ENCODE measurements around the gene DDX1.

Gene DDX1

DNA sequence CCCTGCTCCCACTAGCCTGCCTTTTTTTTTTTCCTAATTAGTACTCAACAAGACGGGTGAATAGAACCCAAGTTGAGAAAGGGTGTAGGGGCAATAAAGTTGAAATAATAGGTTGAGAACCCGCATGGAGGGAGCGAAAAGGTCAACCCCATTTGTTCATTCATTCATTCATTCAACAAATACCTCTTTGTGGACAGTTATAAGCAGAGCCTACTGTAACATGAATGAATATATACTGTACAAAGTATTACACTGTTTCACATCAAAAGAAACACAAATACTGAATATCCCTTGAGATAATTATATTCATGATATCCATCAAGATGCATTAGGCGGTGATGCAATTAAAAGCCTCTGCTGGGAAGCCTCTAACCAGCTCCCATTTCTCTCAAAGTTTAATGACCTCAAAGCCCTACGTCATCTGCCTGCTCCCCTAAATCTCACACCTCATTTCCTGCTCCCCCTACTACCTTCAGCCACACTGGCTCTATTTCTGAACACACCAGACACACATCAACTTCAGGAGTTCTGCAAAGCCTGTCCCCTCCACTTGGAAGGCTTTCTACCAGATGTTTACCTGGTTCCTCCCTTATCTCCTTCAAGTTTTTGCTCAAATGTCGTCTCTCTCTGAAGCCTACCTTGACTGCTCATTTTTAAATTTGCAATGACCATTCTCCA is 29.2 kb upstream of the DDX1 start:
- in situ Hi-C loops (cut with HindIII; ENCODE audit: low sequenced_read_pairs) = no loop called here

DNA sequence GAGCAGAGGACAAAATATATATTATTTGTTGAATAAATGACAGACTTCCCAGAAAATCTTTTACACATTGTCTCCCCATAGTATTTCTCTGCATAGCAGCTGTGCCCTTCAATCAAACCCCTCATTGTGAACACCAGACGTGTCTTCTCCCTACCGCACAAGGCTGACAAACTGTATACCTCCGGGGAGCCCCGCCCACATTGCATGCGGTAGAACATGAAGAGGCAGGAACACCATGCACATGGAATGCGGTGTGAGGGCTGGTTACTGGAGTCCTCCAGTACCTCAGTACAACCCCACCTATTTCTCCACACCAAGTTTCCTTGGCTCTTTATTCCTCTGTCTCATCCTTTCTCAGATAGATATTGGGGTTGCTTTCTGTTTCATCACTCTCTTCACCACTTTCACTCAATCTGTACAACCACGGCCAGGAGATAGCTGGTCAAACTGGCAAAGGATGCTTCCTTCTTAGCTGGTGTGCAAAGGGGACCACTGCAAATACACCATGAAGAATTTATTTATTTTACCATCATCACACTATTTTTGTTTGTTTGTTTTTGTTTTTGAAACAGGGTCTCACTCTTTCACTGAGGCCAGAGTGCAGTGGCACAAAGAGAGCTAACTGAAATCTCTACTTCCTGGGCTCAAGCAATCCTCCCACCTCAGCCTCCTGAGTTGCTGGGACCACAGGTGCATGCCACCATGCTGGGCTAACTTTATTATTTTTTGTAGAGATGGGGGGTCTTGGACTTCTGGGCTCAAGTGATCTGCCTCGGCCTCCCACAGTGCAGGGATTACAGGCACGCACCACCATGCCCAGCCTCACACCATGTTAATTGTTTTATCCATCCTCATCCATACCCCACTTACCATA is 28.2 kb upstream of the DDX1 start:
- in situ Hi-C loops (cut with HindIII; ENCODE audit: low sequenced_read_pairs) = no loop called here

- in situ Hi-C loops (cut with HindIII; ENCODE audit: low sequenced_read_pairs) = no loop called here
Observed at GRCh38 chr2:15565392-15565791, 26.3 kb upstream of the DDX1 start.

DNA sequence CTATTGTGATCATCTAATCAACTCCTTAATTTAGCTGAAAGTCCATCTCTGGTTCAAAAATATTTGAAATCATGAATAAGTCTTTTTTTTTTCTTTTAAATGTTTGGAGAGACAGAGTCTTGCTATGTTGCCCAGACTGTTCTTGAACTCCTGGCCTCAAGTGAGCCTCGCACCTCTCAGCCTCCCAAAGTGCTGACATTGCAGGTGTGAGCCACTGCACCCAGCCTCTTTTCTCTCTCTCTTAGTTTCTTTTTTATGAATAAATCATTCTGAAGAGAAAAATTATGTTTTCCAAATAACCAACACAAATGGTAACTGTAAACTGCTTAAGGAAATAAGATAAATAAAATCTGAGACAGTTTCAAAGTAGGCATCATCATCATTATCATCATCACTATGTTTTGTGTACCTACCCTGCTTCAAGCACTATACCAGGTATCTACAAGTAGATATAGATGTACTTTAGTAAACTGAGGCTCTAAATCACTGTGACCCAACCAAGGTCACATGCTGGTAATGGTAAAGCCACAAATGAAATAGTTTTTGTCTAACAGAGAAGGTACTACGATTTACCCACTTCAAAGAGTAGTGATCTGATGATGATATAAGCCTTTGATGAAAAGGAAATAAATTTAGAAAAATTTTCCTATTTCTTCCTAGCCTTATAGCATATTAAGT is 25.5 kb upstream of the DDX1 start:
- in situ Hi-C loops (cut with HindIII; ENCODE audit: low sequenced_read_pairs) = no loop called here

DNA sequence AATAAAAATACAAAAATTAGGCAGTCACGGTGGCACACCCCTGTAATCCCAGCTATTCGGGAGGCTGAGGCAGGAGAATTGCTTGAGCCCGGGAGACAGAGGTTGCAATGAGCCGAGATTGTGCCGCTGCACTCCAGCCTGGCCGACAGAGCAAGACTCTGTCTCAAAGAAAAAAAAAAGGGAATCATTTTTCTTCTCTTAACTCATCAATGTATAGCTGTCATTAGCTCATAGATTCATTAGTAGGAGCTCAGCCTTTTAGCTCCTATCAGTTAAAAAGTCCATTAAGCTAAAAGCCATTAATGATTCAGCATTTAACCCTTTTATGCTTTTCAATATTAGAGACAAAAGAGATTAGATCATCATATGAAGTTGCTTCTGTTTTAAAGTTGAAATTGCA is 24.8 kb upstream of the DDX1 start:
- in situ Hi-C loops (cut with HindIII; ENCODE audit: low sequenced_read_pairs) = no loop called here

DNA sequence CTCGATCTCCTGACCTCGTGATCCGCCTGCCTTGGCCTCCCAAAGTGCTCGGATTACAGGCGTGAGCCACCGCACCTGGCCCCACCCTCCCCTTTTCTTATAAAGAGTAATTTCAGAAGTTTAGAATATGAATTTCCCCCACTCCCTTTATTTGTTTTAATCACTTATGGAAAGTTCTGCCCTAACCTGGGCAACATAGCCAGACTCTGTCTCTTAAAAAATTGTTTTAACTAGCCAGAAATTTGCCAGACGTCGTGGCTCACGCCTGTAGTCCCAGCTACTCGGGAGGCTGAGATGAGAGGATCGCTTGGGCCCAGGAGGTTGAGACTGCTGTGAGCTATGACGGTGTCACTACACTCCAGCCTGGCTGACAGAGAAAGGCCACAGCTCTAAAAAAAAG is 22.8 kb upstream of the DDX1 start:
- in situ Hi-C loops (cut with HindIII; ENCODE audit: low sequenced_read_pairs) = no loop called here

- in situ Hi-C loops (cut with HindIII; ENCODE audit: low sequenced_read_pairs) = no loop called here
Observed at GRCh38 chr2:15570104-15570503, 21.6 kb upstream of the DDX1 start.

- in situ Hi-C loops (cut with HindIII; ENCODE audit: low sequenced_read_pairs) = no loop called here
Observed at GRCh38 chr2:15571729-15572128, 19.9 kb upstream of the DDX1 start.

- in situ Hi-C loops (cut with HindIII; ENCODE audit: low sequenced_read_pairs) = no loop called here
Observed at GRCh38 chr2:15577071-15577735, 14.5 kb upstream of the DDX1 start.

- in situ Hi-C loops (cut with HindIII; ENCODE audit: low sequenced_read_pairs) = no loop called here
Observed at GRCh38 chr2:15579641-15580040, 12.0 kb upstream of the DDX1 start.

DNA sequence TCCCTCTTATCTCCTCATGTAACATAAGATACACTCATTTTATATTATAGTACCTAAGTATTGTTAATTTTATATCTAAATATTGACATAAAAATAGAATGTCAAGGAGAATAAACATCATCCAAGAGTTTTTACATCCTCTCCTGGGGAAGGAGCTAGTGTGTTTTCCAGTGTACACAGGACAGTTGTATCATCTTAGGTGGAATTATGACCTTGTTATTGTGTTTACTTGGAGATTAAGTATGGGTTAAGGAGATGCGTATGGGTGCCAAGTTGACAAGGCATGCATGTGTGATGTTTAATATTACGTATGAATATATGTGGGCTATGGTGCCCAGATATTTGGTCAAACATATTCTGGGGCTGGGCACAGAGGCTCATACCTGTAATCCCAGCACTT is 11.2 kb upstream of the DDX1 start:
- in situ Hi-C loops (cut with HindIII; ENCODE audit: low sequenced_read_pairs) = no loop called here

GRCh38 chr2:15582710-15583357 is 8.8 kb upstream of the DDX1 start:
- in situ Hi-C loops (cut with HindIII; ENCODE audit: low sequenced_read_pairs) = no loop called here

DNA sequence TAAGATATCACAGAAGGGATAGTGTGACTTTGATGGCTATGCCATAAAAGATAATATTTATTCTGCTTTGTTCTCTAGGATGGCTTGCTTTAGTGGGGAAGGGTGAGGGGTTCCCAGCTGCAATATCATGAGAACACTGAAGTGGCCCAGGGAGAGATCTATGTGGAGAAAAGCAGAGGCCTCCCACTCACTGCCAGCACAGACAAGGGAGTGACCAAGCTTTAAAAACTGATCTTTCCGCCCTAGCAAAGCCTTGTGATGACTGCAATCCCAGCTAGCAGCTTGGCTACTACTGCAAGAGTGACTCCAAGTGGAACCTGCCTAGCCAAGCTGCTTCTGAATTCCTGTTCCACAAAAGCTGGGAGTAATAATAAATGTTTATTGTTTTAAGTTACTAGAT is 7.8 kb upstream of the DDX1 start:
- in situ Hi-C loops (cut with HindIII; ENCODE audit: low sequenced_read_pairs) = no loop called here

GRCh38 chr2:15584316-15584715 is 7.4 kb upstream of the DDX1 start:
- in situ Hi-C loops (cut with HindIII; ENCODE audit: low sequenced_read_pairs) = no loop called here

DNA sequence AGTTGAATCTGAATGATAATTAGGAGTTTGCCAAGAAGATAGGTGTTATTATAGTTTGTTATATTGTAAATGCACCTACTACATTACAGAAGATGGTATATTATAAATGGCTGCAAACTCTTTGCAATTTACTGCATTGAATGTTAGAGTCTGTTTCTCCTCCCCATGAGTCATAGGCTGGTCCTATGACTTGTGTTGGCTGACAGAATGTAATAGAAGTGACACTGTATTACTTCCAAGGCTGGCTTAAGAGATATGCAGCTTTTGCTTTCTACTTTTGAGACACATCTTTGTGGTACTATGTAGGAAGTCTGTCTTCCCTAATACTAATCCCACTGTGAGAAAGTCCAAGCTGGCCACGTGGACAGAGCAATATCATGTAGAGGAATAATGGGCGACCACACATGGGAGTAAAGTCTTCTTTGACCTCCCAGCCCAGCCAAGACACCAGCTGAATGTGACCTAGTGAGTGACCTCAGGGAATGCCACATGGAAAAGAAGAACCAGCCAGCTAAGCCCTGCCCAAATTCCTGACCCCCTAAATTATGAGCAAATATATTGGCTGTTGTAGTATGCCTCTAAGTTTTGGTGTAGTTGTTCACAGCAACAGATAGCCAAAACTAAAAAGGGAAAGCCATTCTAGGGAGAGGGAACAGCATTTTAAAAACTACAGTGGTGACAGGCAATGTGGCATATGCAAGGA is 6.8 kb upstream of the DDX1 start:
- in situ Hi-C loops (cut with HindIII; ENCODE audit: low sequenced_read_pairs) = no loop called here

- in situ Hi-C loops (cut with HindIII; ENCODE audit: low sequenced_read_pairs) = no loop called here
Observed at GRCh38 chr2:15588329-15588919, 3.2 kb upstream of the DDX1 start.

GRCh38 chr2:15591373-15591691 is 336 bp upstream of the DDX1 start:
- in situ Hi-C loops (cut with HindIII; ENCODE audit: low sequenced_read_pairs) = no loop called here

DNA sequence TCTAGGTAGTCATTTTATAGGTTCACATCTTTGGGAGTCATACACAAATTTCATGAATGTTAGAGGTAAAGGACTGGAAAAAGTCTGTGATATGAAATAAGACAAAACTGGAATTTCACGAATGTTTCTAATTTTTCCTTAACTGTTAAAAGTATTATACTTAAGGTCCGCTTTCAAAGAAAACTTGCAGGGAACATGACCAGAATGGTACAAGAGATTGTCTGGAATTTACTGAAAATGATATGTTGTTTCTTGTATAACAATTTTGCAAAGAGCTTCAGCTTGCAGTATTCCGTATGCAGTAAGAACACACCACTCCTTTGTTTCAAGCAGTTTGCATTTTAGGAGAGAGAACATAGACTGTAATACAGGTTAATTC is 1.6 kb downstream of the DDX1 start:
- in situ Hi-C loops (cut with HindIII; ENCODE audit: low sequenced_read_pairs) = no loop called here

DNA sequence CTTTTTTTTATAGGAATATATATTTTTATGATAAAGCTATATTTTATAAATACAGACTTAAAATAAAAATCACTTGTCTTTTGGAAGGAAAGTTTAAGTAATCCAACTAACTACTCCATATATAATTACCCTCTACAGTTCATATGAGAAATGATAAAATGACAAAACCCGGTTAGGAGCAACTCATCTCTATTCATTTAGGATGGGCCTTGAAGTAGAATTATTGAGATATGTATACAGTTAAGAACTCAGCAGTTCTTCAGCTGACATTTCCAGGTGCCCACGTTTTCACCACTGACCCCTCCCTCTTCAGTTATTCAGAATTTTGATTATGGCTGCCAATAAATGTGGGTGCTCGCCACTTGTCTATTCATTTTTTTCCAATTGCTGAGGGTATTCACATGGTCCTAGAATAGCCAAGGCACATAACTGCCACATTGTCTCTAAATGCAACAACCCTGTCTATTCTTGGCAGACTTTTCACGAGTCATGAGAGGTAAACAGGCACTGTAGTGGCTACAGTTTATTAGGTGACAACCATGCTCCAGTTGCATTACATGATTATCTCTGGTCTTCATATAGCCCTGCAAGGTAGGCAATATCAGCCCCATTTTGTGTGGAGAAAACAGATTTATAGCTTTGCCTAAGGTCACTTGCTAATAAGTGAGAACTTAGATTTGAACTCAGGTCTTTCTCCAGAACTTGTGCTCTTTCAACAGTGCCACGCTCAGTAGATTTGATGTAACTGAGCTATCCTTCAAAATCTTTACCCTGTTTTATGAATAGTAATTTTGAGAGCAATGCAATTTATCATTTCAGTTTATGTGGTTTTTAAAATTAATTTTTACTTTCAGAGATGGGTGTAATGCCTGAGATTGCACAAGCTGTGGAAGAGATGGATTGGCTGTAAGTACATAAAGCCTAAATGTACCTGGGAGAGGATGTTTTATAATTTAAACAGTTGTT is 2.9 kb downstream of the DDX1 start:
- in situ Hi-C loops (cut with HindIII; ENCODE audit: low sequenced_read_pairs) = no loop called here
